Activated CD8-positive, alpha-beta T cell treated with anti-CD3 and anti-CD28 coated beads for 36 hours (primary cell): ENCODE measurements around the gene TMEM213. TPM values are rescaled to one million over a fixed set of nuclear protein-coding genes. Genes with fewer than 3 reads are reported as not detected.

Experiments
- ATAC-seq: fragments of 200-7000 bp; cut with Tn5 transposase; one replicate; pipeline ENCODE4 v1.10.0; 2021; ENCODE audit warnings: mild to moderate bottlenecking, moderate library complexity
- CTCF ChIA-PET: fragments of 350-600 bp; sonication (Branson Sonifier 250); formaldehyde crosslinking; loops from one replicate; lab custom pipeline; 2021; ENCODE audit warnings: antibody characterized with exemption; lab: Charles Lee
- POLR2A ChIA-PET: fragments of 350-600 bp; sonication (Branson Sonifier 250); formaldehyde crosslinking; loops from one replicate; lab custom pipeline; 2021; ENCODE audit warnings: antibody characterized with exemption; lab: Charles Lee
- DNase-seq: peaks from one replicate; pipeline ENCODE4 v3.0.0-alpha.2; 2020
- H3K27ac Mint-ChIP-seq: one replicate; pipeline ENCODE4 v1.8.0; 2021; ENCODE audit warnings: mild to moderate bottlenecking, mixed read lengths
- H3K27me3 Mint-ChIP-seq: one replicate; pipeline ENCODE4 v1.8.0; 2021; ENCODE audit warnings: mixed read lengths
- H3K36me3 Mint-ChIP-seq: one replicate; pipeline ENCODE4 v1.8.0; 2021; ENCODE audit warnings: low read depth, mixed read lengths
- H3K4me1 Mint-ChIP-seq: one replicate; pipeline ENCODE4 v1.8.0; 2021; ENCODE audit warnings: low read depth, mixed read lengths
- H3K4me3 Mint-ChIP-seq: one replicate; pipeline ENCODE4 v1.8.0; 2021; ENCODE audit warnings: mild to moderate bottlenecking, moderate library complexity, mixed read lengths
- H3K9me3 Mint-ChIP-seq: one replicate; pipeline ENCODE4 v1.8.0; 2021; ENCODE audit warnings: mixed read lengths
- intact Hi-C: fragments of 100-400 bp; cut with micrococcal nuclease; formaldehyde crosslinking; loops from one replicate; pipeline ENCODE4 v1.10.0; 2022
- total RNA-seq, 2 experiments: library from RNA; stranded (reverse); gene quantifications; one replicate each; pipeline ENCODE4 v1.2.3, GENCODE V29; 2021
- TF ChIP-seq, protein P1 (sequence below): fragments of 200-600 bp; IDR thresholded peaks from one replicate; pipeline ENCODE4 v1.8.0; 2022; ENCODE audit warnings: antibody characterized with exemption, mild to moderate bottlenecking

Gene TMEM213
- total RNA-seq, 2 experiments from 2014 or later = not detected

GRCh38 chr7:138773817-138774216 is 24.0 kb upstream of the TMEM213 start:
- Mint-ChIP-seq H3K27ac (no peak overlapping the region), H3K36me3 (no peaks in the 10 kb centered on the region), H3K27me3 (no peaks in the 10 kb centered on the region), H3K4me3 (no peak overlapping the region), H3K4me1 (no peaks in the 10 kb centered on the region), H3K9me3 (no peaks in the 10 kb centered on the region)
- TF ChIP-seq, protein P1, sequence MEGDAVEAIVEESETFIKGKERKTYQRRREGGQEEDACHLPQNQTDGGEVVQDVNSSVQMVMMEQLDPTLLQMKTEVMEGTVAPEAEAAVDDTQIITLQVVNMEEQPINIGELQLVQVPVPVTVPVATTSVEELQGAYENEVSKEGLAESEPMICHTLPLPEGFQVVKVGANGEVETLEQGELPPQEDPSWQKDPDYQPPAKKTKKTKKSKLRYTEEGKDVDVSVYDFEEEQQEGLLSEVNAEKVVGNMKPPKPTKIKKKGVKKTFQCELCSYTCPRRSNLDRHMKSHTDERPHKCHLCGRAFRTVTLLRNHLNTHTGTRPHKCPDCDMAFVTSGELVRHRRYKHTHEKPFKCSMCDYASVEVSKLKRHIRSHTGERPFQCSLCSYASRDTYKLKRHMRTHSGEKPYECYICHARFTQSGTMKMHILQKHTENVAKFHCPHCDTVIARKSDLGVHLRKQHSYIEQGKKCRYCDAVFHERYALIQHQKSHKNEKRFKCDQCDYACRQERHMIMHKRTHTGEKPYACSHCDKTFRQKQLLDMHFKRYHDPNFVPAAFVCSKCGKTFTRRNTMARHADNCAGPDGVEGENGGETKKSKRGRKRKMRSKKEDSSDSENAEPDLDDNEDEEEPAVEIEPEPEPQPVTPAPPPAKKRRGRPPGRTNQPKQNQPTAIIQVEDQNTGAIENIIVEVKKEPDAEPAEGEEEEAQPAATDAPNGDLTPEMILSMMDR = no peak
- no peak for DNase-seq
- CTCF ChIA-PET = no interaction called here
- ATAC-seq = no peak
- POLR2A ChIA-PET = no interaction called here
- intact Hi-C loops = no loop called here

- ATAC-seq (no peak), DNase-seq (no peak)
- Mint-ChIP-seq H3K27me3 (no peaks in the 10 kb centered on the region), H3K4me1 (no peaks in the 10 kb centered on the region), H3K4me3 (no peak overlapping the region), H3K27ac (no peak overlapping the region), H3K36me3 (no peaks in the 10 kb centered on the region), H3K9me3 (peaks cover 1% of the 10 kb centered on the region)
- TF ChIP-seq, protein P1 = no peak
- CTCF ChIA-PET = no interaction called here
- POLR2A ChIA-PET = interaction anchor here (1.6 kb wide), 1 partner anchor 12 kb away, joined by 4 read pairs; no protein-coding TSS in a partner anchor
- intact Hi-C loops = no loop called here
These were observed 21.5 kb upstream of the TMEM213 start for GRCh38 chr7:138776166-138776833.

- Mint-ChIP-seq H3K9me3 (peaks cover 1% of the 10 kb centered on the region), H3K27ac (no peak overlapping the region), H3K27me3 (no peaks in the 10 kb centered on the region), H3K4me1 (no peaks in the 10 kb centered on the region), H3K36me3 (no peaks in the 10 kb centered on the region), H3K4me3 (no peak overlapping the region)
- TF ChIP-seq, protein P1 = no peak
- ATAC-seq (no peak), DNase-seq (no peak)
- POLR2A ChIA-PET = no interaction called here
- intact Hi-C loops = no loop called here
- CTCF ChIA-PET = no interaction called here
These were observed 16.8 kb upstream of the TMEM213 start for GRCh38 chr7:138781004-138781403.

- peaks cover 12% of the 10 kb centered on the region for H3K9me3 Mint-ChIP-seq
- peaks cover 2% of the 10 kb centered on the region for H3K36me3 Mint-ChIP-seq
- intact Hi-C loops = no loop called here
- no peaks in the 10 kb centered on the region for H3K27me3 Mint-ChIP-seq
- H3K4me1 Mint-ChIP-seq = no peaks in the 10 kb centered on the region
- TF ChIP-seq, protein P1 = no peak
- POLR2A ChIA-PET = no interaction called here
- no peak overlapping the region for H3K27ac Mint-ChIP-seq
- ATAC-seq = no peak
- DNase-seq = no peak
- CTCF ChIA-PET = interaction anchor here (1.3 kb wide), 1 partner anchor 9 kb away, joined by 3 read pairs; no protein-coding TSS in a partner anchor
- no peak overlapping the region for H3K4me3 Mint-ChIP-seq
These were observed 13.1 kb upstream of the TMEM213 start for GRCh38 chr7:138784692-138785091.

- Mint-ChIP-seq H3K36me3 (peaks cover 2% of the 10 kb centered on the region), H3K4me3 (no peak overlapping the region), H3K27me3 (no peaks in the 10 kb centered on the region), H3K27ac (no peak overlapping the region), H3K9me3 (peaks cover 12% of the 10 kb centered on the region), H3K4me1 (no peaks in the 10 kb centered on the region)
- intact Hi-C loops = no loop called here
- TF ChIP-seq, protein P1 = no peak
- ATAC-seq = no peak
- POLR2A ChIA-PET = no interaction called here
- CTCF ChIA-PET = interaction anchor here (1.3 kb wide), 1 partner anchor 8 kb away, joined by 3 read pairs; no protein-coding TSS in a partner anchor
- no peak for DNase-seq
These were observed 12.0 kb upstream of the TMEM213 start for GRCh38 chr7:138785587-138786437.
